ENCODE results near the gene AJUBA.
"Not testable (repeated sequence)": the region's sequence is repeated elsewhere in the genome, so short reads cannot be mapped to it uniquely, and the experiment has no call there.

The AJUBA gene

DNA sequence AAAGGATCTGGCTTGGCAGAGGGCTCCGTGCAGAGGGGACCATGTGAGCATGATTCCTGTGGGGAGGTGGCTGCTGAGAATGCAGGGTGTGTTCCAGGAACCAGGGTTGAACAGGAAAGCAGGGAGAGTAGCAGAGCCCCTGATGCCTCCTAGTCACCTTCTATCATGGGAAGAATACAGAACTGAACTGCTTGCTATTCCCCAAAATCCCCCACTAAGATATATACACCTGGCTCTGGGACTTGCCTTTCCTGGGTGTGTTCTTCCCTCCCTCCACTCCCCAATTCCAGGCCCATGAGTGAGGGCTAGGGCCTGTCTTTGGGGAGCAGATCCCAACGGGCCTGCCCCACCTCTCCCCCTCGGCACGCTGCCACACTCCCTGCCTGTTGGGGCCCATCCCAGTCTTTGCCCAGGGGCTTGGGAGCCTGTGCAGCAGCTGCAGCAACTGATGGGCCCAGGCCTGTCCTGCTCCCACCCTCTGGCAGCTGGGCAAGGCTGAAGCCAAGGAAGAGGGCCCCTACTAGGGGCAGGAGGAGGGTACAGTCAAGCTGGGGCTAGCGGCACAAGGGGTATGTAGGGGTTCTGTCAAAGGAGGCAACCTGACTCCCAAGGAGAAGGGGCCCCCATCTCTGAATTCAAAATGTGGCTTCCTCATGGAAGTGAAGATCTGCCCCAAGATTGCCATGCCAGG is 3.2 kb downstream of the AJUBA start:
- DNase-seq = no peak

DNA sequence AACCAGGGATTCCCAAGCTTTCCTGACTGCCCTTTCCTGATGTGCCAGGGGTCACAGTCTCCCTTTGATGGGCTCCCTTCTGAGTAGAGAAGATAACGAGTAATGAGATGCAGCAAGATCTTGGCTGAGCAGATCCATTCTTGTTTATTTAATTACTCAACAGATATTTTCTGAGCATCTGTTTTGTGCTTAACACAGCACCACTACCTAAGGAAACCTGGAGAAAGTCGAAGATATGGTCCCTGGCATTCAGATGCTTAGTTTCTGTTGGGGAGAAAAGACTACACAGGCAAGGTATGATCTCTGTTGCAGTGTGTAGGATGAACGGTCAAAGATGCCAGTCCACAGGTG is 3.9 kb downstream of the AJUBA start:
- no peak for DNase-seq

DNA sequence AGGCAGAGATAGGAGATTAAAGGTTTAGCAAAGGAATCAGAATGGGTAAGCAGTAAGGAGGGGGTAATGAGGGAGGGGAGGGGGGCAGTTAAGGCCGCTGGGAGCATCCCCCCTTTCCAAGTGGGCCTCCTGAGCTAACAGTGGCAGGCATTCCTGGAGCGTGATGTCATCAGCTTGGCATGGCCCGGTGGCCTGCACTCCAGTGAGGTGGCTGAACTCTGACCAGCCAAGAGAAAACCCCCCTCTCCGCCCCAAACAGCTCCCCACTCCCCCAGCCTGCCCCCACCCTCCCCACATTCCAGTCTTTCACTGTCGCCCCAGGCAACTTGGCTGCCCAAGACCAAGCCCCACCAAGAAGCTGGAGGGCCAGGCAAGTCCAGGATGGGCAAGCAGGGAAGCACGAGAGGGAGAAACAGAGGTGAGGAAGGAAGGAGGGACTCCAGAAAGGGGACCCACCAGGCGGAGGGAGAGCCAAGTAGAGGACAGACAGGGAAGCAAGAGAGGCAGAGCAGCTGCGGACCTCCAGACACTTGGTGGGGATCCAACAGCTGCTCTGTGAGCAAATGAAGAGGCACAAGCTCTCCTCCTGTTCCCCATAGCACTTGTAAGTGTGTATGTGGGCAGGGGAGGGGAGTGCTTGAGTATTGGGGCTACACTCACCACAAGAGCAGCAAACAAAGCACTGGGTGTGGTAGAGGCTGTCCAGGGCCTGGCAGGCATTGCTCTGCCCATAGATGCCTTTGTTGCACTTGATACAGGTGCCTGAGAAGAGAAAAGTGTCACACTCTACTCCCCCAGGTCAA is 4.5 kb downstream of the AJUBA start:
- DNase-seq = no peak

DNA sequence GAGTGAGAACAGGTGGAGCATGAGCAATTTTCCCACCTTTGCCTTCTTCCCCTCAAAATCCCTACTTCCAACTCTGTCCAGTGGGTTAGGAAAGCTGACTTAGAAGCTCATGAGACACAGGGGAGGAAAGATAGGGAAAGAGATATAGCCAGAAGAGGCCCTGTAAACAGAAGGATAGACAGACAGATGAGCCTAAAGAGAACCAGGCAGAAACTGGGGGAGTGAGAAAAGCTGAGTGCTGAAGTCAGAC is 5.0 kb downstream of the AJUBA start:
- DNase-seq = no peak

- no peak for DNase-seq
Observed at GRCh38 chr14:22976620-22977433, 5.5 kb downstream of the AJUBA start.

DNA sequence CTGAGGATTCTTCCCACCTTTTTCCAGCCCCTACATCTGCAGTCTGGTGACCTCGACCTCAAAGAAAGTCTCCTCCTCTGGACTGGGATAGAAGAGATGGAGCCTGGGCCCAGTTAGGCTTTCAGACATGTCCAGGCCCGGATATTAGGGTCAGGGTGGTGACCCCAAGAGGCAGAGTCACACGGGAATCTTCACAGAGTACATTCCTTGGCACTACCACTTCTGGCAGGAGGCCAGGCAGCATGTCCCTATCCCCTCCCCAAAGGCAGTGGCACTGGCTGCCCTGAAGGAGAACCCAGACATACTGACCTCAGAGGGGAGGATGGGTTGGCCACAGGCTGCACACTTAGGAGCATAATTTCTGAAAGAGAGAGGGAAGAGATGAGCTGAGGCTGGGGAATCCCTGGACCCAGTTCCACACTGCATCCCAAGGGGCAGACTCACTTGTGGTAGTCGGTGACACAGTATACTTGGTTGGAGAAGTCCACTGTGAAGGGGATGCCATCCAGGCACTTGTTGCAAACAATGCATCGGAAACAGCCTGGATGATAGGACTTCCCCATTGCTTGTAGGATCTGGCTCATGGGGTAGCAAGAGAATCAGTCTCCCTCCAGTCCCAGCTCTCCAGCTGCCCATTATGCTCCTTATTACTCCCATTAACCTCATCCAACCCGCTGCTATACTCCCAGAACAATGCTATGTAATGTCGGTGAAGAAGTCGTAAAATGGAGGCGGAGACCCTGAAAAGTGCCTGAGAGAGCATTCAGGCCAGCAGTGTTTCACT is 7.6 kb downstream of the AJUBA start:
- no peak for DNase-seq

GRCh38 chr14:22973217-22974032 is 8.9 kb downstream of the AJUBA start:
- DNase-seq = peak; percentile 64

DNA sequence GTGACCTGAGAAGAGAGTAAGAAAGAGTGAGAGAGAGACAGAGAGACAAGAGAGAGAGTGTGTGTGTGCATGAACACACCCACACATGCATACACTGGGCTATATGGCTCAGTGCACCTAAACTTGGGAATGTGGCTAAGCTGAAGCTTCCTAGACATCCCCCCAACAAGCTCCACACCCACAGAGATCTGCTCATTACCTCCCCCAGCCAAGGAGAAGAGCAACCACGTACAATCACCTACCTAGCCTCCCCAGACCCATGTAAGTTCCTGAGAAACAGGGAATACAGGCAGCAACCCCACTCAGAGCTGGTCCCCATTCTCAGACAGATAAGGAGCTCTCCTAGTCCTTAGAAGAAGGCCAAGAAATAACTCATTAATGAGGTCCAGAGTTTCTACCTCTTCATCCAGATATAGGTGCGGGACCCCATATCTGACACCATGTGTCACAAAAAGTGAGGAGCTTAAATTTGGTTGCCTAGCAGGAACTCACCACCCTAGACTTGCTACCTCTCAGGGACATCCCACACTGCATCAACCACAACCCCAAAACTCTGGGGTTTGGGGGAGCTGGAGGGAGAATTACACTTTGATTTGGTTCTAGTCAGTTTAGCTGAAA is 9.9 kb downstream of the AJUBA start:
- no peak for DNase-seq

DNA sequence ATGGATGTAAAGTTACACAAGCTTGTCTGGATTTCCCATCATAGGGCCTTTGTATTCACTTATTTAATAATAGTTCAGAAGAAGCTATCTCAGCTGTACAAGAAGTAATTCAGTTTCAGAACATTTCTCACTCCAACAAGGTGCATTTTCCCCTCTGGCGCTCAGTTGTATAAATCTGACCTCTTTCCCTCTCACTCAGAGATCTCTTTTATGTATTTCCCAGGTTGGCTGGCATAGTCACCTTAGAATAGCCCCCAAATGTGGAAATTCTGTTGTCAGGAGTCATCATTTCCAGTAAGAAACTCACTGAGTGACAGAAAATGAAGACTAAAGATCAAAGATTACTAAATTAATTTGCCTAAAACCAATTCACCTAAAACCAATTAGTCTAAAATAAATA is 11.2 kb downstream of the AJUBA start:
- no peak for DNase-seq

DNA sequence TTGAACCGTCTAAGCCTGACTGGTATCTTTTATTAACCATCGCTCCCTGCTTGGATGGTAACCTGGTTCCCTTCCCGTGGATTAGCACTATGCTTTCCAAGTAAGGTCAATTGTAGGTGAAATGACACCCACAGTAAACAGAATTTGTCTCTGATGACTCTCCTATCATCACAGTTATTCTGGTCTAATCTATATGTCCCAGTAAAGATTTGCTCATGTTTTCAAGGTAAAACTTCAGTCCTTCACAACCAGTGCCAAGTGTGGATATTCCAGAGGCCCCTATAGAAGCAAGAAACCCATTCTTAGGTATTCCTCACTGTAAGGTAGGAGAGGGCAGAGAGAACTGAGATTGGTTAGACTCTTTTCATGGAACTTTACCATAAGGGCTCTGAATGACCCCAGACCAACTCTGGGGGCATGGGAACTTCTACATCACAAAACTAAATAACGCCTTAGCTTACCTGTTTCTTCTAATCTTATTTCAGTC is 15.5 kb downstream of the AJUBA start:
- no peak for DNase-seq

GRCh38 chr14:22965916-22966782 is 16.2 kb downstream of the AJUBA start:
- not testable (repeated sequence) for DNase-seq

- DNase-seq = no peak
Observed at GRCh38 chr14:22962061-22962676, 20.2 kb downstream of the AJUBA start.

DNA sequence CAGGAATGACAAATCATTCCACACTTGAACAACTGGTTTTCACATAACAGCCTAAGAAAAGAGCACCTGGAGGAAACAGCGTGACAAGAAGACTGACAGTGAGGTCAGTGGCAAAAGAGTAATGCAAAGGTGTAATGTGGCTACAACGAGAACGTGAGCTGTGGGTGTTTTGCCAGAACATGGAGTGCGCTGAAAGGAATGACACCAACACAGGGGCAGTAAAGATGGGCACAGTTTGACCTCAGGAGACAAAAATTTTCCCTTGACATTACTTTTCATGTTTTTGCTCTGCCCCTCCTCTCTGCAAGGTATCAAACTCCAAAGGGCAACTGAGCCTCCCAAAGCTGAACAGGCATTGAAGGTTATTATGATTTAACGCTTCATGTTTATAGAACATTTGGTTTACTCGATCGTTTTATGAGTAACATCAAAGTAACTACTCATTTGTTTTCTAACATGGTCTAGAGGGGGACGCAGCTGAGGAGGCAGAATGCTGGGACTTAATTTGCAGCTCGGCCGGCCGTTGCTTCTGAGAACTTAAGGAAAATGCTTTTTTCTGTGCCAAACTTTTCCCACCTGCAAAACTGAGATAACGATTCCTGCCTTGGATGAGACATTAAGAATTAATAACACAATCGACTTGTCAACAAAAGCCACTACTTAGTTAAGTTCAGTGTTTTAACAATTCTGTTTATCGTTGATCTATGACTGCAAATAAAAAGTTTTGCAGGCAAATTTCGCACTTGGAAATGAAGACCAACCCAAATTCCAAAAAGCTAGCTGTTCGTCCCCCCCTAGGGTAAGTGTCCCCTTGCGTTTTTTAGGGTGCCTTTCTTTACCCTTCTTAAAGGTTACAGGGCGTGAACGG is 26.4 kb downstream of the AJUBA start:
- no peak for DNase-seq

DNA sequence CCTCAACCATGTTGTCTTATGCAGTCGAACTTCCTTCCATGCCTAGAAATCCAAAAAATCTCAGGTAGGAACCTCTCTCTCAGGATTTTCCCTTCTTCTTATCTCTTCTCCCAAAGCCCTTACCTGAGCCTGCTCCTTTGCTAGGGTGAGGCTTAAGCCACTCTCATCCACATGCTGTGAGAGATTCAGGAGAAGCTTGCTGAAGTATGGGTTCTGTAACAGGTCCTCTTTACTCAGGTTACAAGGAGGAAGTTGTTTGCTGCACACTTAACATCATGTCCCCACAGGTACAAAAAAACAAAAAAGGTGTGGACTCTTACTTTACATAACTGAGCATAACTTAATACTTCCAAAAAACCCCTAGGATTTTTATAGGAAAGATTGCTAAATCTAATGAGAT is 29.9 kb downstream of the AJUBA start:
- DNase-seq = no peak

GRCh38 chr14:22951795-22952194 is 30.6 kb downstream of the AJUBA start:
- DNase-seq = not testable (repeated sequence)

DNA sequence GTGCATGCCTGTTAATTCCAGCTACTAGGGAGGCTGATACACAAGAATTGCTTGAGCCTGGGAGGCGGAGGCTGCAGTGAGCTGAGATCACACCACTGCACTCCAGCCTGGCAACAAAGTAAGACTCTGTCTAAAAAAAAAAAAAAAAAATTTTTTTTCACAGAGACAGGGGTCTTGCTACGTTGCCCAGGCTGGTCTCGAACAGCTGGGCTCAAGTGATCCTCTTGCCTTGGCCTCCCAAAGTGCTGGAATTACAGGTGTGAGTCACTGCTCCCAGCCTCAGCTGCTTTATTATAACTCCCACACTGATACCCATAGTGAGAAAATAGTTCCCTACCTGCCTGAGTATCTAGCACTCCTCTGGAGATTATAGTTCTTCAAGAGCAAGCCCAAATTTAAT is 36.7 kb downstream of the AJUBA start:
- DNase-seq = no peak

- no peak for DNase-seq
Observed at GRCh38 chr14:22939684-22940083, 42.7 kb downstream of the AJUBA start.

- DNase-seq = no peak
Observed at GRCh38 chr14:22935156-22935555, 47.2 kb downstream of the AJUBA start.

DNA sequence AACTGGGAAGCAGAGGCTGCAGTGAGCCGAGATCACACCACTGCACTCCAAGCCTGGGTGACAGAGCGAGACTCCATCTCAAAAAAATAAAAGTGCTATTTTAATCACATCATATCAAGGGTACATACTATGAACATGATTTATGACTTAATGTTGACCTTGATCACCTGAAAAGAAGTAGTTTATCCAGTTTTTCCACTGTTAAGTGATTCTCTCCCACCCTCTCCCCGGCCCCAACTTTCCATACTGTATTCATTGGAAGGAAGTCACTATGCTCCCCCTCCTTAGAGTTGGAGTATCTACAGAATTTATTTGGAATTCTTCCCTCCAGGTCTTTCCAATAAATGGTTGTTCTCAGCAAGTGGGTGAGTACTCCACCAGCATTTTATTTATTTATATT is 50.2 kb downstream of the AJUBA start:
- no peak for DNase-seq

Measured in CD4-positive, alpha-beta T cell treated with Interleukin-6 for 4 hours (primary cell).